IPS-18a (cell line): Measurements from ENCODE around the gene COA3.

ENCODE experiments used
- H3K27ac ChIP-seq: one replicate; pipeline ENCODE4 v1.5.1; 2013; ENCODE audit warnings: low read length
- H3K27me3 ChIP-seq: one replicate; pipeline ENCODE4 v1.6.1; 2013; ENCODE audit warnings: mild to moderate bottlenecking, low read length; ENCODE audit not compliant: control insufficient read depth, insufficient read depth
- H3K36me3 ChIP-seq: one replicate; pipeline ENCODE4 v1.6.1; 2013; ENCODE audit warnings: low read depth, low read length; ENCODE audit not compliant: control insufficient read depth
- H3K4me1 ChIP-seq: one replicate; pipeline ENCODE4 v1.6.1; 2013; ENCODE audit warnings: low read depth, low read length; ENCODE audit not compliant: control insufficient read depth
- H3K4me3 ChIP-seq: one replicate; pipeline ENCODE4 v1.5.1; 2013; ENCODE audit warnings: low read length
- H3K9ac ChIP-seq: one replicate; pipeline ENCODE4 v1.6.1; 2013; ENCODE audit warnings: mild to moderate bottlenecking, low read length, moderate library complexity
- H3K9me3 ChIP-seq: one replicate; pipeline ENCODE4 v1.6.1; 2013; ENCODE audit warnings: low read depth, low read length; ENCODE audit not compliant: control insufficient read depth

COA3 gene

DNA sequence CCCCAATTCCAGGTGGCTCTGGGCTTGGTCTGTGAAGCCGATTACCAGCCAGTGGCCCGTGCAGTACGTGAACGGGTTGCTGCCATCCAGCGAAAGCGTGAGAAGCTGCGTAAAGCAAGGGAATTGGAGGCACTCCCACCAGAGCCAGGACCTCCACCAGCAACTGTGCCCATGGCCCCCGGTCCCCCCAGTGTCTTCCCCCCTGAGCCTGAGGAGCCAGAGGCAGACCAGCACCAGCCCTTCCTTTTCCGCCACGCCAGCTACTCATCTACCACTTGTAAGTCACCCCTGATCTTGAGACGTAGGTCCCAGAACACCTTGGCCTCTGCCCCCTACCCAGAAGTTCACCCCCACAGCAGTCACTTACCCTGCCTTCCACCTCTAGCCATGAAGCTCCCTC is 11.2 kb downstream of the COA3 start:
- H3K9me3 ChIP-seq, result no peaks in the 10 kb centered on the region
- H3K4me3 ChIP-seq, result no peak overlapping the region
- H3K27me3 ChIP-seq, result peaks cover 21% of the 10 kb centered on the region
- H3K27ac ChIP-seq, result no peak overlapping the region
- no peaks in the 10 kb centered on the region for H3K36me3 ChIP-seq
- no peak overlapping the region for H3K9ac ChIP-seq
- H3K4me1 ChIP-seq, result no peaks in the 10 kb centered on the region

DNA sequence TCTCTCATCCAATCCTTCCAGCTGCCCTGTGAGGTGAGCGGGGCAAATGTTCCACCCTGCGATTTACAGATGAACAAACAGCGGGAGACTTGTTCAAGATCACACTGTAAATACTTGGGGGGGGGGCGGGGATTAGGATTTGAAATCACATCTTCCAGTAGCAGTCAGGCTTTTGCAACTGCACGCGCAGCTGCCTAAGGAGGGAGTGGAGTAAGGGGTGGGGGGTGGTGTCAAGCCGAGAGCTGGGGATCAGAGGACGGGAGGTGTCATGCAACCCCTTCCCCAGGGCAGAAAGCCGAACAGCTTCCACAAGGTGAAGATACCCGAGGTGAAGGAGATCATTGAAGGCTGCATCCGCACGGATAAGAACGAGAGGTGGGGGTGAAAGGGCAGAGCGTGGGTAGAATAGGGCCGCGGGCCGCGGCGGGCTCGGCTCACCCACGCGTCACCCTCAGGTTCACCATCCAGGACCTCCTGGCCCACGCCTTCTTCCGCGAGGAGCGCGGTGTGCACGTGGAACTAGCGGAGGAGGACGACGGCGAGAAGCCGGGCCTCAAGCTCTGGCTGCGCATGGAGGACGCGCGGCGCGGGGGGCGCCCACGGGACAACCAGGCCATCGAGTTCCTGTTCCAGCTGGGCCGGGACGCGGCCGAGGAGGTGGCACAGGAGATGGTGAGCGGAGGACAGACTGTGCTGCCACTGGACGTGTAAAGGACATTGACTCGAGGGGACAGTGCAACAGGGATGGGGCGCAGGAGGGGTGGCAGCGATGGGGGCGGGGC is 13.5 kb downstream of the COA3 start:
- Histone ChIP-seq H3K36me3 (no peaks in the 10 kb centered on the region), H3K9me3 (no peaks in the 10 kb centered on the region), H3K4me3 (no peak overlapping the region), H3K9ac (no peak overlapping the region), H3K27ac (no peak overlapping the region), H3K4me1 (peaks cover under 1% of the 10 kb centered on the region), H3K27me3 (peaks cover 39% of the 10 kb centered on the region)

DNA sequence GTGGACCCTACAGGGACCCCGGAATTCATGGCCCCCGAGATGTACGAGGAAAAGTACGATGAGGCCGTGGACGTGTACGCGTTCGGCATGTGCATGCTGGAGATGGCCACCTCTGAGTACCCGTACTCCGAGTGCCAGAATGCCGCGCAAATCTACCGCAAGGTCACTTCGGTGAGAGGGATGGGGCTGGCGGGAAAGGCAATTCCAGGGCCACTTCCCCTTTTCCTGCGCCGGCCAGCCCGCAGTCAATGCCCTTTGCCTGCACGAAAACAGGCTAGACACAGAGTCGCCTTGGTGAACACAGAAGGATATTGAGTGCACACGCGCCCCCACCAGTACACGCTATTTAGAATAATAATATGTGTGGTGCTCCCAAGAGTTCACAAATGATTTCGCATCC is 14.1 kb downstream of the COA3 start:
- H3K9ac ChIP-seq, result no peak overlapping the region
- peaks cover 39% of the 10 kb centered on the region for H3K27me3 ChIP-seq
- no peak overlapping the region for H3K27ac ChIP-seq
- no peak overlapping the region for H3K4me3 ChIP-seq
- peaks cover 6% of the 10 kb centered on the region for H3K4me1 ChIP-seq
- peaks cover 2% of the 10 kb centered on the region for H3K36me3 ChIP-seq
- H3K9me3 ChIP-seq, result no peaks in the 10 kb centered on the region

DNA sequence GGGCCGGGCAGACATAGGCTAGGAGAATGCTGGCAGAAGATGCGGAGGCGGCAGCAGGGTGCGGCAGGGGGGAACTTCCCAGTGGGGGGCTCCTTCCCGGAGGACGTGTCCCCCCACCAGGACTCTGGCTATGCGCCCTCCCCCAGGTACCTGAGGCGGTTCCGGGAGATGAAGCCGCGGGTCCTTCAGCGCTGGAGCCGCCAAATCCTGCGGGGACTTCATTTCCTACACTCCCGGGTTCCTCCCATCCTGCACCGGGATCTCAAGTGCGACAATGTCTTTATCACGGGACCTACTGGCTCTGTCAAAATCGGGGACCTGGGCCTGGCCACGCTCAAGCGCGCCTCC is 14.7 kb downstream of the COA3 start:
- Histone ChIP-seq H3K36me3 (peaks cover 8% of the 10 kb centered on the region), H3K27me3 (peaks cover 39% of the 10 kb centered on the region), H3K27ac (no peak overlapping the region), H3K9me3 (no peaks in the 10 kb centered on the region), H3K4me3 (no peak overlapping the region), H3K9ac (no peak overlapping the region), H3K4me1 (peaks cover 6% of the 10 kb centered on the region)

DNA sequence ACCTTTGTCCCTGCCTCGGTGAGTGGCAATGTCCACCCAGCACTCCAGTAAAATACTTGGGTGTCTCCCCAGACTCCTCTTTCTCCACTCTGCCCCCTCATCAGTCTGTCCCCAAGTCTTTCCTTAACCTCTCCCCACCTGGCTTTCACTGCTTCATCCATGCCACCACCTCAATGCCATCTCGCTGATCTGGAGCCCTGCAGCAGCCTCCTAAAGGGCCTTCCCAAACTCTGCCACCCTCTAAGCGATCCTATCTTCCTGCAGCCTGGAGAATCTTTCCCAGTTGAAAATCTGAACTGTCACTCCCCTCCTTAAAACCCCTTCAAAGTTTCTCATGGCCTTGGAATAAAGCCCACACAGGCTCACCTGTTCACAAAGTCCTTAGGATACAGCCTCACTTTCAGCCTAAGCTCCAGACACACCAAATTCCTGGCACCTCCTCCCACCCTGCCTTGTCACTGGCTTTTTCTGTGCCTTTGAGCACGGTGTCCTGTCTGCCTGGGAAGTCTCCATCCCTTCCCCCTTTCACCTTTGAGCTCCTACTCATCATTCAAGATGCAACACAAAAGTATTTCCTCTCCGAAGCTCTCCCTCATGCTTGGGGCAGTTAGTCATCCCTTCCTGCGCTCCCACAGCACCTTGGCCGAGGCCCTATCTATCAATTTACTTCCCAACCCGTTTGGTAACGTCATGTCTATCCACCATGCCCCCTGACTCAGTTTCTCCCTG is 15.3 kb downstream of the COA3 start:
- Histone ChIP-seq H3K4me1 (peaks cover 6% of the 10 kb centered on the region), H3K4me3 (no peak overlapping the region), H3K36me3 (peaks cover 10% of the 10 kb centered on the region), H3K9me3 (no peaks in the 10 kb centered on the region), H3K27ac (no peak overlapping the region), H3K9ac (no peak overlapping the region), H3K27me3 (peaks cover 39% of the 10 kb centered on the region)

DNA sequence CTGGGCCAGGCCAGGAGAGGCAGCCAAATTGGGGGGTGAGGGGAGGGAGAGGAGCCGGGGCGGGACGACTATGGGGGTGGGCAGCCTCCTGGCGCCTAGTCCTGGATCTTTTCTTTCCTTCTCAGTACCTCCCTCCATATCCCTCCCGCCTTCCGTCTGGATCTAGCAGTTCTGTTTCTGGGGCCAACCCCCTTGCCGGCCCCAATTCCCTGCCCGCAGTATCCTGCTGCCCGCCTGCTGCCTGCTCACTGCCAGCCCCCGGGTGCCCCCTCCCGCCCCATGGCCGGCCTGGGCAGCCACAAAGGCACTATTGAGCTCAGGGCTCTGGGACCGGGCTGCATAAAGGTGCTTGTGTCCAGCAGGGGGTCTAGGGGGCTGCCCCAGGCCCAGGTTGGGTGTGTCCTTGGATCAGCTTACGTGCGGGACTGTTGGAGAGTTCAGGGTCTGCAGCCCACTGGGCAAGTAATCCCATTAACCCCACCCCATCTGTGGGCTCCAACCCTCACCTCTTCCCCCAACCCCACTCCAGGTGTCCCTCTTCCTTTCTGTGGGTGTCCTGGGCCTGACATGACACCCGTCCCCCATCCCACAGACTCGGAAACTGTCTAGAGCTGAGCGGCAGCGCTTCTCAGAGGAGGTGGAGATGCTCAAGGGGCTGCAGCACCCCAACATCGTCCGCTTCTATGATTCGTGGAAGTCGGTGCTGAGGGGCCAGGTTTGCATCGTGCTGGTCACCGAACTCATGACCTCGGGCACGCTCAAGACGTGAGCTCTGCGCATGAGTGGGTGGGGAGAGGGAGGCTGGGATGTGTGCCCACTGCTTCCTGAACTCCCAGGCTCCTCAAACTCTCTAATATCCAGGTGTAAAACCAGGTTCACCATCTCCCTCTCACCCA is 16.1 kb downstream of the COA3 start:
- peaks cover 6% of the 10 kb centered on the region for H3K4me1 ChIP-seq
- peaks cover 10% of the 10 kb centered on the region for H3K36me3 ChIP-seq
- H3K27ac ChIP-seq, result no peak overlapping the region
- H3K4me3 ChIP-seq, result no peak overlapping the region
- no peaks in the 10 kb centered on the region for H3K9me3 ChIP-seq
- peaks cover 39% of the 10 kb centered on the region for H3K27me3 ChIP-seq
- H3K9ac ChIP-seq, result no peak overlapping the region

DNA sequence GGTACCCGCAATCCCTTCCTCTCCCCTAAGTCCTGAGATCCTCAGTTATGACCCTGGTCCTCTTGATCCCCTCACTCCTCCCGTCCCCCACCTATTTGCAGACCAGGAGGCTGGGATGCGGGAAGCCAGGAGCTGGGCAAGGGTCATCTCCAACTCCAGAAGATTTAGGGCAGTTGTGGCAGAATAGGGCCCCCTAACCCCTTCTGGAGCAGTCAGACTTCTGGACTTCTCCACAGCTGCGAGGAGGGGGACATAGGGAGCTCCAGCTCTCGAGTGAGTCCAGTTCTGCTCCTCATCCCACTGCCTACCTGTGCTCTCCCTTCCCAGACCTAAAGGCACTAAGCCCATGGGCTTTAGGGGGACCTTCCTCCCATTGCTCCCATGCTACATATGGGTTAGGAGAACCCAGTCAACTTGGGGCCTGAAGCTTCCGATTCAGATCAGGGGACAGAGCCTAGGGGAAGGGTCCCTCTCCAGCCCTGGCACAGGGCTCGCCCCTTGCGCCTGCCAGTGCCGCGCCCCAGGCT is 16.8 kb downstream of the COA3 start:
- Histone ChIP-seq H3K36me3 (peaks cover 10% of the 10 kb centered on the region), H3K9me3 (no peaks in the 10 kb centered on the region), H3K27me3 (peaks cover 39% of the 10 kb centered on the region), H3K4me3 (no peak overlapping the region), H3K27ac (no peak overlapping the region), H3K4me1 (peaks cover 6% of the 10 kb centered on the region), H3K9ac (no peak overlapping the region)

DNA sequence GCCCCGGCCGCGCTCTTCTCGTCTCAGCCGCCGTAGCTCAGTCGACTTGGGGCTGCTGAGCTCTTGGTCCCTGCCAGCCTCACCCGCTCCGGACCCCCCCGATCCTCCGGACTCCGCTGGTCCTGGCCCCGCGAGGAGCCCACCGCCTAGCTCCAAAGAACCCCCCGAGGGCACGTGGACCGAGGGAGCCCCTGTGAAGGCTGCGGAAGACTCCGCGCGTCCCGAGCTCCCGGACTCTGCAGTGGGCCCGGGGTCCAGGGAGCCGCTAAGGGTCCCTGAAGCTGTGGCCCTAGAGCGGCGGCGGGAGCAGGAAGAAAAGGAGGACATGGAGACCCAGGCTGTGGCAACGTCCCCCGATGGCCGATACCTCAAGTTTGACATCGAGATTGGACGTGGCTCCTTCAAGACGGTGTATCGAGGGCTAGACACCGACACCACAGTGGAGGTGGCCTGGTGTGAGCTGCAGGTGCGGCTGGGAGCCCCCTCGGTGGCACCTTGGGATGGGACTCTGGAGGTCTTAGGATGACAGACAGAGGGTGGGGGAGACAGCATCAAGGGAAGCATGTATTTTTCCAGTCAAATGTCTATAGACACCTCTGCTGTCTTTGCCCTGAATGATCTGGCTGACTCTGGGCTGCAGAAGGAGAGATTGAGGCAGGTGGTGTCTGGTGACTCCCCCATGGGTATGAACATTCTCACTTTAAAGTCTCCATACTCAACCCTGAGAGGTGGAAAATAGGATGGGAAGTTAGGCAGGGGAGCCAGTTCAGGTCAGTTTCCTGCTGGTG is 17.5 kb downstream of the COA3 start:
- Histone ChIP-seq H3K9ac (no peak overlapping the region), H3K4me1 (peaks cover 6% of the 10 kb centered on the region), H3K27ac (no peak overlapping the region), H3K27me3 (peaks cover 37% of the 10 kb centered on the region), H3K36me3 (peaks cover 10% of the 10 kb centered on the region), H3K4me3 (peak overlapping the region; percentile 66), H3K9me3 (no peaks in the 10 kb centered on the region)

DNA sequence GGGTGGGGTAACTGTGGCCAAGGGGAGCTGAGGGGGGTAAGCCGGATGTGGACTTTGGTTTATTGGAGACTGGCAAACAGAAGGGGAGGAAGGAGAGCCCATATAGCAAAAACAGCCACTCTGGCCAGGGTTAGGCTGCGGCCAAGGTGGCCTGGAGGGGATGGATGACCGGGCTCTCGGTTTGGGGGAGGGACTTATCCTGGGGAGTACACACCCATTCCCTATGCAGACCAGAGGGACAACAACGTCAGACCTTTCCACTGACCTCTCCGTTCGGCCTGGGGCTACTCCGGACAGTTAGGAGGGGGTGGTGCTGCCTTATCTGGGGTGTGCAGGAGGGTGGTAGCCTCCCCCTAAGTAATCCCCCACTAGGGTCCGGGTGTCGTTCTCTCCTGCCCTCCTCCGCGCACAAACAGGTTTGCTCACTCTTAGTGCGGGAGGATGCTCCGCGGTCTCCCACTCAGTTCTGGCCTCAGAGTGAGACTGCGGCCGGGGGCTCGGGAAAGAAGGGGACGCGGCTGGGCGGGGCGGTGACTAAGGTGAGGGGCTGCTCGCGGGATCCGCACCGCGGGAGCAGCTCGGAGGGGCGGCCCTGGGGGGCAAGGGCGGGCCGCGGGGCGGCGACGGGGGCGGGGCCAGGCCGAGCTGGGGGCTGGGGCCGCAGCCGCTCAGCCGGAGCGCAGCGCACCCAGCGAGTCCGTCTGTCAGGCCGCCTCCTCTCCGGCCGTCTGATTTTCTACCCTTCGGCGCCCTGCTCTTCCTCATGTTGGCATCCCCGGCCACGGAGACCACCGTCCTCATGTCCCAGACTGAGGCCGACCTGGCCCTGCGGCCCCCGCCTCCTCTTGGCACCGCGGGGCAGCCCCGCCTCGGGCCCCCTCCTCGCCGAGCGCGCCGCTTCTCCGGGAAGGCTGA is 18.3 kb downstream of the COA3 start, which contains the start of gene WNK4:
TSS of gene WNK4 (plus strand) at position 675 of the 915 bp plus-strand sequence. CDS start at position 764, 89 bp downstream.
- Histone ChIP-seq H3K4me1 (peaks cover 6% of the 10 kb centered on the region), H3K9me3 (no peaks in the 10 kb centered on the region), H3K27ac (no peak within 1 kb of the TSS), H3K4me3 (peak within 1 kb of the TSS; percentile 66), H3K36me3 (peaks cover 18% of the 10 kb centered on the region), H3K27me3 (peaks cover 31% of the 10 kb centered on the region), H3K9ac (no peak within 1 kb of the TSS)

DNA sequence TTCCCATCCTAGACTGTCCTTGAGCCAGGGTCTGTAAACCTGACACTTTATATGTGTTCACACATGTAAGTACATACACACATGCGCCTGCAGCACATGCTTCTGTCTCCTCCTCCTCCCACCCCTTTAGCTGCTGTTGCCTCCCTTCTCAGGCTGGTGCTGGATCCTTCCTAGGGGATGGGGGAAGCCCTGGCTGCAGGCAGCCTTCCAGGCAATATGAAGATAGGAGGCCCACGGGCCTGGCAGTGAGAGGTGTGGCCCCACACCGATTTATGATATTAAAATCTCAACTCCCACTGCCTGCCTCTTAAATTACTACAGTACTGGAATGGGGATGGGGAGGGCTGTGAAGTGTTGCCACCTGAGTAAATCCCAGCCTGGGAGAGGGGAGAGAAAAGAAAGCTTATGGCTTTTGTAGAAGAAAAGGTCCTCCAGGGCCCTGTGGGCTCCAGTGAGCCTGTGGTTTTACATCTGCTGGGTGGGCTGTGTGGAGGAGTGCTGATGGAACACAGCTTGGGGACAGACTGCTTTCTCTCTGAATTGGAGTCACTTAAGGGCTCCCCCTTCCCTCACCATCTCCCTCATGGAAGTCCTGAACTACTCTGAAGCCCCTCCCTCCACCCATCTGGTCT is 19.1 kb downstream of the COA3 start:
- H3K9me3 ChIP-seq, result no peaks in the 10 kb centered on the region
- H3K4me3 ChIP-seq, result peak overlapping the region; percentile 66
- H3K36me3 ChIP-seq, result peaks cover 20% of the 10 kb centered on the region
- H3K27me3 ChIP-seq, result peaks cover 31% of the 10 kb centered on the region
- no peak overlapping the region for H3K27ac ChIP-seq
- peaks cover 6% of the 10 kb centered on the region for H3K4me1 ChIP-seq
- no peak overlapping the region for H3K9ac ChIP-seq
